ENCODE measurements around the gene UBR4.

UBR4 gene

DNA sequence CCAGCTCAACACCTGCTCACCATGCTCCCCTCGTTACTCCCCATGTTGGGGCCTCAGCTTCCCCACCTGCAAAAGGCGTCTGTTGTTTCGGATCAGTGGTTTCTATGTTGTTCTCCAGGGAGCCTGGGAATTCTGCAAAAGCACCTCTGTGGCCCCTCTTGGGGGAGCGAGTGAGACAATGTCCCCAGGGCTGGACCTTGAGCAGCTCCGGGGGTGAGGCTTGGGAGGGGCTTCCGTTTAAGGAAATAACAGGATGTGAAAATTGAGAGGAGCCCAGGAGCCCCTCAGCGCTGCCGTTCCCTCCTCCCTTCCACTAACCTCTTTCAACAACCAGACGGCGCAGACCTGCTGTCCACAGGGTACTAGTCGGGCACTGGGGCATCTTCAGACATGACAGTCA lies 155.1 kb downstream of the UBR4 start:
- Histone ChIP-seq H3K4me3 (ENCODE audit: low read length) (no peak overlapping the region), H3K36me3 (replicated peaks; ENCODE audit: low read depth, low read length) (no peaks in the 10 kb centered on the region), H3K27me3 (ENCODE audit: low read depth, low read length) (no peaks in the 10 kb centered on the region), H2AFZ (ENCODE audit: low read depth, low read length) (no peak overlapping the region), H3K4me2 (ENCODE audit: low read length) (no peak overlapping the region), H3K27ac (ENCODE audit: low read length) (no peak overlapping the region), H3K4me1 (ENCODE audit: low read length) (no peaks in the 10 kb centered on the region), H3K9ac (ENCODE audit: low read length) (no peak overlapping the region), H3K79me2 (ENCODE audit: low read length) (no peaks in the 10 kb centered on the region), H3K9me3 (ENCODE audit: insufficient read depth, low read length) (no peaks in the 10 kb centered on the region), H4K20me1 (ENCODE audit: insufficient read depth, low read length) (no peaks in the 10 kb centered on the region)
- TF ChIP-seq, protein P1, sequence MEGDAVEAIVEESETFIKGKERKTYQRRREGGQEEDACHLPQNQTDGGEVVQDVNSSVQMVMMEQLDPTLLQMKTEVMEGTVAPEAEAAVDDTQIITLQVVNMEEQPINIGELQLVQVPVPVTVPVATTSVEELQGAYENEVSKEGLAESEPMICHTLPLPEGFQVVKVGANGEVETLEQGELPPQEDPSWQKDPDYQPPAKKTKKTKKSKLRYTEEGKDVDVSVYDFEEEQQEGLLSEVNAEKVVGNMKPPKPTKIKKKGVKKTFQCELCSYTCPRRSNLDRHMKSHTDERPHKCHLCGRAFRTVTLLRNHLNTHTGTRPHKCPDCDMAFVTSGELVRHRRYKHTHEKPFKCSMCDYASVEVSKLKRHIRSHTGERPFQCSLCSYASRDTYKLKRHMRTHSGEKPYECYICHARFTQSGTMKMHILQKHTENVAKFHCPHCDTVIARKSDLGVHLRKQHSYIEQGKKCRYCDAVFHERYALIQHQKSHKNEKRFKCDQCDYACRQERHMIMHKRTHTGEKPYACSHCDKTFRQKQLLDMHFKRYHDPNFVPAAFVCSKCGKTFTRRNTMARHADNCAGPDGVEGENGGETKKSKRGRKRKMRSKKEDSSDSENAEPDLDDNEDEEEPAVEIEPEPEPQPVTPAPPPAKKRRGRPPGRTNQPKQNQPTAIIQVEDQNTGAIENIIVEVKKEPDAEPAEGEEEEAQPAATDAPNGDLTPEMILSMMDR (IDR thresholded peaks at IDR 0.05; ENCODE audit: low read depth, low read length) = no peak
- no peak for TF ChIP-seq EZH2phosphoT487 (IDR thresholded peaks at IDR 0.05; ENCODE audit: low read depth)

DNA sequence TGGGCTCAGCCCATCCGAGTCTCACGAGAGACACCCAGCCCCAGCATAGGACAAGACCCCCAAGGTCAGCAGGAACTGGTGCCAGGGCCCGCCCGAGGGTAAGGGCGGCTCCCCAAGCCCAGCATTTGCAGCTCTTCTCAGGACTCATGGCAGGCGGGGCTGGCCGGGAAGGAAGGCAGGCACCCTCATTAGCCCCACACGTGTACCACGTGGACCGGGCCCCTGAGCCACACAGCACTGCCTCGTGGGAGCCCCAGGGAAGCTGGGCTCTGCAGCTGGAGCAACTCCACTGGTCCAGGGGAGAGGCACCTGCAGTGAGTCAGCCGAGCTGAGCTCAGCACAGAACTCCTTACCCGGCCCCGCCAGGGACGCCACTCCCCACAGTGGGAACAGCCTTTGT lies 155.8 kb downstream of the UBR4 start:
- no peaks in the 10 kb centered on the region for H3K79me2 ChIP-seq (ENCODE audit: low read length)
- no peak overlapping the region for H3K27ac ChIP-seq (ENCODE audit: low read length)
- H3K9me3 ChIP-seq (ENCODE audit: insufficient read depth, low read length) = no peaks in the 10 kb centered on the region
- H3K4me2 ChIP-seq (ENCODE audit: low read length) = no peak overlapping the region
- H3K4me3 ChIP-seq (ENCODE audit: low read length) = no peak overlapping the region
- H3K27me3 ChIP-seq (ENCODE audit: low read depth, low read length) = no peaks in the 10 kb centered on the region
- H4K20me1 ChIP-seq (ENCODE audit: insufficient read depth, low read length) = no peaks in the 10 kb centered on the region
- H3K9ac ChIP-seq (ENCODE audit: low read length) = no peak overlapping the region
- H3K36me3 ChIP-seq (replicated peaks; ENCODE audit: low read depth, low read length) = no peaks in the 10 kb centered on the region
- H2AFZ ChIP-seq (ENCODE audit: low read depth, low read length) = no peak overlapping the region
- TF ChIP-seq, protein P1 (IDR thresholded peaks at IDR 0.05; ENCODE audit: low read depth, low read length) = no peak
- no peak for TF ChIP-seq EZH2phosphoT487 (IDR thresholded peaks at IDR 0.05; ENCODE audit: low read depth)
- H3K4me1 ChIP-seq (ENCODE audit: low read length) = no peaks in the 10 kb centered on the region

DNA sequence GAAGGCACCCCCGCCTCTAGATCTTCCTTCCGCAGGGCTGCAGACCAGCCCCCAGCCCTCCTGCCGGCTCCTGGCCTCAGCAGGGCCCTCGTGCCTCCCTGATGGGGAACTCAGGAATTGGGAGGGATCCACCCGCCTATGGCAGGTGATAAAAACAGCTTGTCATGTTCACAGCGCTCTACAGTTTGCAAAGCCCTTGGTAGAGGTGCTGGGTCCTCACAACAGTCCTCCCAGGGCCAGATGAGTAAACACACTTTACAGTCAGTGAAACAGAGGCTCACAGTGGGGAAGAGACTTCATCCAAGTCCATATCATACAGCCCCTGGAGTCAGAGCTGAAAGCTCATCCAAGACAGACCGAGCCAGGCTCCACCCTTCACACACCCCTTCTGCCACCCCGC lies 156.6 kb downstream of the UBR4 start:
- Histone ChIP-seq H3K27ac (ENCODE audit: low read length) (no peak overlapping the region), H3K27me3 (ENCODE audit: low read depth, low read length) (no peaks in the 10 kb centered on the region), H3K4me1 (ENCODE audit: low read length) (no peaks in the 10 kb centered on the region), H4K20me1 (ENCODE audit: insufficient read depth, low read length) (no peaks in the 10 kb centered on the region), H3K4me3 (ENCODE audit: low read length) (no peak overlapping the region), H3K4me2 (ENCODE audit: low read length) (no peak overlapping the region), H3K79me2 (ENCODE audit: low read length) (no peaks in the 10 kb centered on the region), H2AFZ (ENCODE audit: low read depth, low read length) (no peak overlapping the region), H3K9me3 (ENCODE audit: insufficient read depth, low read length) (no peaks in the 10 kb centered on the region), H3K36me3 (replicated peaks; ENCODE audit: low read depth, low read length) (no peaks in the 10 kb centered on the region), H3K9ac (ENCODE audit: low read length) (no peak overlapping the region)
- TF ChIP-seq, protein P1 (IDR thresholded peaks at IDR 0.05; ENCODE audit: low read depth, low read length) = no peak

DNA sequence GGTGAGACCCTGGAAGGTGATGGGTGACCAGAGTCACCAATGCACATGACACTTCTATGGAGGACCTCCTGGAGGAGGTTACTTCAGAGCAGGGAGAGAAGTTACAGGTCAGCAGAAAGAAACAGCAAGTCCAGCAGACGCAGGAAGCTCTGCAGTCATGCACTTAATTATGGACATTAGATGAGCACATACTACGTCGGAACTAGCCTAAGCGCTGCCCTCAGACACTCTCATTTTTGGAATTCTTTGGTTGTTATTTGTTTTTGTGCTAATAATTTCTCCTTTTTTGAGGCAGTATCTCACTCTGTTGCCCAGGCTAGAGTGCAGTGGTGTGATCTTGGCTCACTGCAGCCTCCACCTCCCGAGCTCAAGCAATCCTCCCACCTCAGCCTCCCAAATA lies 160.3 kb downstream of the UBR4 start:
- no peaks in the 10 kb centered on the region for H3K79me2 ChIP-seq (ENCODE audit: low read length)
- H3K27me3 ChIP-seq (ENCODE audit: low read depth, low read length) = no peaks in the 10 kb centered on the region
- no peaks in the 10 kb centered on the region for H3K9me3 ChIP-seq (ENCODE audit: insufficient read depth, low read length)
- H3K4me3 ChIP-seq (ENCODE audit: low read length) = no peak overlapping the region
- H2AFZ ChIP-seq (ENCODE audit: low read depth, low read length) = no peak overlapping the region
- no peaks in the 10 kb centered on the region for H3K4me1 ChIP-seq (ENCODE audit: low read length)
- TF ChIP-seq EZH2phosphoT487 (IDR thresholded peaks at IDR 0.05; ENCODE audit: low read depth) = no peak
- TF ChIP-seq, protein P1 (IDR thresholded peaks at IDR 0.05; ENCODE audit: low read depth, low read length) = no peak
- no peak overlapping the region for H3K9ac ChIP-seq (ENCODE audit: low read length)
- H3K27ac ChIP-seq (ENCODE audit: low read length) = no peak overlapping the region
- H3K36me3 ChIP-seq (replicated peaks; ENCODE audit: low read depth, low read length) = no peaks in the 10 kb centered on the region
- no peaks in the 10 kb centered on the region for H4K20me1 ChIP-seq (ENCODE audit: insufficient read depth, low read length)
- H3K4me2 ChIP-seq (ENCODE audit: low read length) = no peak overlapping the region

Measured in OCI-LY3 (cell line).